ENCODE results near the gene FAM222A.
"Not testable (repeated sequence)": the region's sequence is repeated elsewhere in the genome, so short reads cannot be mapped to it uniquely, and the experiment has no call there.

FAM222A gene

DNA sequence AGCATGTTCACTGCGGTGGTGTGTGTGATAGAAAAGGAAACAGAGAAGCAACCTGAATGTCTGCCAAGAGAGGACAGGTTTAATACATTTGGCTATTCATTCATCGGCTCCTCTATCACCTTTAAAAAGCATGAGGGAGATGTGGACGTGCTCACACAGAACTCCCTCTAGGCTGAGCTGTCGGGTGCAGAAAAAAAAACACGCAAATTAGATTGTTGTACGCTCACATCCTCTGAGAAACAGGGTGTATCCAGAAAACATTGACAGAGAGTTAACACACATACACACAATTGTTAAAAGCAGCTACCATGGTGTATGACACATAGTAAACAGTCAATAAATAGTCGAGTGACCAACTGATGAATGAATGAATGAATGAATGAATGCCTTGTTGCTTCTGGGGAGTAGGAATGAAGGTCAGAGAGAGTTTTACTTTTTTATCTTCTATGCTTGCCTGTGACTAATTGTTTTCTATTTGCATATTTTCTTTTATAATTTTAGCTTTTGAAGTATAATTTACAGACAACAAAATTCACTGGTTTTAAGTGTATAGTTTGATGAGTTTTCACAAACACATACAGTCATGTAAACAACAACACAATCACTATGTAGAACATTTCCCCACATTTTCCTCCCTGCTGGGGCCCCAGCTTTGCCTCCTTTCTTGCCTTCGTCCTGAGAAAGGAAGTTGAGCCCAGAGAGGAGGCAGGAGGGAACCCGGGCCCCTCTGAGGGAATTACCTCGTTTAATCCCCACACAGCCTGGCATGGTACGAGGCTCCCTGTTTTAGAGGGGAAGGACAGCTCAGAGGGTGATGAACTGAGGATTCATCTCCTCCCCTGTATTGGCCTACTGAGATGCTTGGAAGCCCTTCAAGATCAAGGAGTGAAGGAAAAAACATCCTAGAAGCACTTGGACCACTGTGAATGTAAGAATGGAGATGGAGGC is 19.7 kb upstream of the FAM222A start:
- no peak for DNase-seq (ENCODE audit: low read depth in 2 of 2, low spot score in 1 of 2)

DNA sequence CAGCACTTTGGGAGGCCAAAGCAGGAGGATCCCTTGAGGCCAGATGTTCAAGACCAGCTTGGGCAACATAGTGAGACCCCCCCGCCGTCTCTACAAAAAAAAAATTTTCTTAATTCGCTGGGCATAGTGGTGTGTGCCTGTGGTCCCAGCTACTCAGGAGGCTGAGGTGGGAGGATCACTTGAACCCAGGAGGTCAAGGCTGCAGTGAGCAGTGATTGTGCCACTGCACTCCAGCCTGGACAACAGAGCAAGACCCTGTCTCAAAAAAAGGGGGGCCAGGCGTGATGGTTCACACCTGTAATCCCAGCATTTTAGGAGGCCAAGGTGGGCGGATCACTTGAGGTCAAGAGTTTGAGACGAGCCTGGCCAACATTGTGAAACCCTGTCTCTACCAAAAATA is 19.0 kb upstream of the FAM222A start:
- not testable (repeated sequence) for DNase-seq (ENCODE audit: low read depth in 2 of 2, low spot score in 1 of 2)

DNA sequence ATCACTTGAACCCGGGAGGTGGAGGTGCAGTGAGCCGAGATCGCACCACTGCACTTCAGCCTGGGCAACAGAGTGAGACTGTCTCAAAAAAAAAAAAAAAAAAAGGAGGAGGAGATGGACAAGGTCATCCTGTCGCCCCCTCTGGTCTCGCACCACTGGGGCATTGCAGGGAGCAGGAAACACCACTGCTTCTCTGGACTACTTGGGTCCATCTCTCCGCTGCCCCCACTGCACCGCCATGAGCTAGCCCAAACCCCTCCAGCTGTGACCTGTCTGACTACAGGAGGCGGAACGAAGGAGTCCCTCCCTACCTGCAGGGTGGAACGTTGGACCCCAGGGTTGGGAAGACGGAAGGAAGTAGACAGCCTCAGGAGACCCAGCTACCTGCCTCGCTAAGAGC is 18.2 kb upstream of the FAM222A start:
- no peak for DNase-seq (ENCODE audit: low read depth in 2 of 2, low spot score in 1 of 2)

DNA sequence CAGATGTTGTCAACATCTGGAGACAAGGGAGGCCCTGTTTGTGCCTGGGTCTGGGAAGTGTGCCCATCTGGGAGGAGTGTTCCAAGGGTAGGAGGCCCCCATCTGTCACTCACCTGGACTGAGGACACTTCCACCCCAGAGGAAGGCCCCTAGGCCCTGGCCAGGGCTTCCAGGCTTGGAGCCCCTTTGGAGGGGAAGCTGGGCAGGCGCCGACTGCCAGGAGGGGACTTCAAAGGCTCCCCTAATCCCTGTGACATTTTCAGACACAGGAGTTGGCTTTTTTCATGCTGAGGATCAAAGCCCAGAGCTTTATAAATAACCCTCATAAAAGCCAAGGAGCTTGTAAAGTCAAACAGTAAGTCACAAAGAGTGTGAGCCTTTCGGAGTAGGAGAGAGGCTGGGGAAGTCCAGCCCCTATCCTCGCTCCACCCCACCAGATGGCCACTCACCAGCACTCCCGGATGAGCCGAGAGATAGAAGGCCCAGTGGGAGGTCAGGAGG is 17.6 kb upstream of the FAM222A start:
- no peak for DNase-seq (ENCODE audit: low read depth in 2 of 2, low spot score in 1 of 2)

DNA sequence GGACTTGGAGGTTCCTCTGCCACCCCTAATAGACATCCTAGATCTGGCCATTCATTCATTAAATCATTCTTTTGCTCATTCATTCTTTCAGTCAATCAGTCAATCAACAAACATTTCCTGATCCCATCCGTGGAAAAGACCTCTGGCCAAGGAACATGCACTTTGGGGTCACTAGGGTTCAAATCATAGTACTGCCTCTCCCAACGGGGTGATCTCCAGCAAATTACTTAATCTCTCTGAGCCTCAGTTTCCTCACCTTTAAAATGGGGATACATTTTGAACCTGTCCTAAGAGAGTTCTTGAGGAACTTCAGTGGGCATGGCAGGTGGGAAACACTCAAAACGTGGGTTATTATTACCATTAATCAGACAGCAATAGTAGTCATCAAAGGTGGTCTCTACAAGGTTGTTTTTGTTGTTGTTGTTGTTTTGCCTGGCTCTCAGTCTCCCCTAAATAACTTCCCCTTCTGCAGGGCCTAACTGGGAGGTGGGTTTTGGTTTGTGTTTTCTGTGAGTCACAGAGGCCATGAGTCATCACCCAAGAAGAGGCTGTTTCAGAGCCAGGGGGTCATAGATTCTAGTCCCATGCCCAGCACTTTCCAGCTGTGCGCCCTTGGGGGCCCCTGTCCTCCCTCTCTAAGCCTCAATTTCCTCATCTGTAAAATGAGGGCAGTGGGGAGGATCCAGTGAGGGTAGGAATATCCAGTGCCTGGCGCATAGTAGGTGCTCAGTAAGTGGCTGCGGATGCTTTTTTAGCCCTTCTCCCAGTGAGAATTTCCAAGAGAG is 16.9 kb upstream of the FAM222A start:
- no peak for DNase-seq (ENCODE audit: low read depth in 2 of 2, low spot score in 1 of 2)

GRCh38 chr12:109697270-109697553 is 16.4 kb upstream of the FAM222A start:
- DNase-seq (ENCODE audit: low read depth in 2 of 2, low spot score in 1 of 2) = no peak

- no peak for DNase-seq (ENCODE audit: low read depth in 2 of 2, low spot score in 1 of 2)
Measured at GRCh38 chr12:109697877-109698468, 15.7 kb upstream of the FAM222A start.

DNA sequence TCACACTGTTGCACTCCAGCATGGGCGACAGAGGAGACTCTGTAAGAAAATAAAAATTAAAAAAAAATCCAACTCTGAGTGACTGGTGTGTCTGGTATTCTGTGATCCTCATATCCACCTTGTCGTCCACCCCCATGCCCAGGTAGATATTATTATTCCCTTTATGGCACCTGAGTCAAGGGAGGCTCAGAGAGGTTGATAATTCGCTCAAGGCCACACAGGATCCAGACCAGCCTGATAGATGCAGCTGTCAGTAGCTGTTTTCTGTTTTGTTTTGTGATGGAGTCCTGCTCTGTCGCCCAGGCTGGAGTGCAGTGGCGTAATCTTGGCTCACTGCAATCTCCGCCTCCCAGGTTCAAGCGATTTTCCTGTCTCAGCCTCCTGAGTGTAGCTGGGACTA is 14.8 kb upstream of the FAM222A start:
- no peak for DNase-seq (ENCODE audit: low read depth in 2 of 2, low spot score in 1 of 2)

DNA sequence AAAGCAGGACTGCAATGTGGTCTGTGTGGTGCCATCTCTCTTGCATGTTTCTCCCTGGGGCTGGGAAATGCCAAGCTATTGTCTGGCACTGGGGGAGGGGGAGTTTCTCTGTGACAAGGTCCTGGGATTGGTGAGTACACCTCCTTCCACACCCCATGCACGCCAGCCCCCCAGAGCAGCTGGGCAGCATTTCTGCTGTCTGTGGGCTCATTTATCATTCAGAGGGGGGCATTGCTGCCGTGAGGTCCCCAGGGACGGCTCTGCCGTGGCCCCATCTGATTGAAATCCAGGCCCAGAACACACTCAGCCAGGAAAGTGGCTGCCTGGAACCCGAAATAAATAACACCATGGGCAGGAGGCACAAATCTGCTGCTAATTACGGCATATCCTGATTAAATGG is 12.6 kb upstream of the FAM222A start:
- no peak for DNase-seq (ENCODE audit: low read depth in 2 of 2, low spot score in 1 of 2)

DNA sequence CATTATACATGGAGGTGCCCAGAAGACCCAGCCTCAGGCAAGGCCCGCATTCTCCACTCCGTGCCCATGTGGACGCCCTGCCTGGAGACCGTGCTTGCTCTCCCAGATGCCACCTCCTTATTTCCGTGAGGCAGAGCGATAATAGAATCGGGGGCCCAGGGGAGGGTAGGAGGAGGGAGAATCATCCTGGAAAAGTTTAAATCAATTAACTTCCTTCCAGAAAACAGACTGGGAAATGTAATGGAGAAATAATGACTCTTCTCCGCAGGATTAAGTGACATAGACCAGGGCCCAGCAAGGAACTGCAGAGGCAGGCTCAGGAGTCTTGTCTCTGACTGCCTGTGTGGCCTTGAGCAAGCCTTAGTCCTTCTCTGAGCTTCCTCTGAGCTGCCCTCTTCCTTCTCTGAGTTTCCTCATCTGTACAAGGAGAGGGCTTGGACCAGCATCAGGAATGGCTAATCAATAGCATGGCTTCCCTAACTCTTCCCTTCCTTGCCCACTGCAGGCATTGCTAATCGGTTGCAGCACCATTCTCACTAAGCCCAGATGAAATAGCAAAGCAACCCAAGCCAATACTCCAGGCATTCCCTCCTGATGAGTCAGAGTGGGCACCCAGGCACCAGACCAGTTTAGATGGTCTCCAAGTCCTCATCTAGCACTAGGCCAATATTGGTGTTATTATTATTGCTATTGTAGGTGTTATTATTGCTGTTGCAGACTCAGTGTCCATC is 11.3 kb upstream of the FAM222A start:
- no peak for DNase-seq (ENCODE audit: low read depth in 2 of 2, low spot score in 1 of 2)

DNA sequence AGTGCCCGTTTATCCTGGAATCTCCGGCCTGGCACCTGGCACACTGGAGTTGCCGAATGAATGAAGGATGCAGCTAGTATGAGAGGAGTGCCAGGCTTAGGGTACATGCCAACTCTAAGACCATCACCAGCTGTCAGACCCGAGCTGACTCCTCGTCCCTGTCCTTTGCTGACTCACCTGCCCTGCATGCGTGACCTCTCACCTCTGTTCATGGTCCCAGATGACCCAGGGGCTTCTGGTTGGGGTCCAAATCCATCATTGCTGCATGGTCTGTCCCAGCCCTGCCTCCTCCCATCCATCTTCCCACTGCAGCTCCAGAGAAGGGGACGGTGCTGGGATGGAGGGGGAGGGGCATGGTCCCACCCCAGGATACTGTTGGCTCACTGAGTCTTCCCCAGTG is 9.9 kb upstream of the FAM222A start:
- DNase-seq (ENCODE audit: low read depth in 2 of 2, low spot score in 1 of 2) = no peak

DNA sequence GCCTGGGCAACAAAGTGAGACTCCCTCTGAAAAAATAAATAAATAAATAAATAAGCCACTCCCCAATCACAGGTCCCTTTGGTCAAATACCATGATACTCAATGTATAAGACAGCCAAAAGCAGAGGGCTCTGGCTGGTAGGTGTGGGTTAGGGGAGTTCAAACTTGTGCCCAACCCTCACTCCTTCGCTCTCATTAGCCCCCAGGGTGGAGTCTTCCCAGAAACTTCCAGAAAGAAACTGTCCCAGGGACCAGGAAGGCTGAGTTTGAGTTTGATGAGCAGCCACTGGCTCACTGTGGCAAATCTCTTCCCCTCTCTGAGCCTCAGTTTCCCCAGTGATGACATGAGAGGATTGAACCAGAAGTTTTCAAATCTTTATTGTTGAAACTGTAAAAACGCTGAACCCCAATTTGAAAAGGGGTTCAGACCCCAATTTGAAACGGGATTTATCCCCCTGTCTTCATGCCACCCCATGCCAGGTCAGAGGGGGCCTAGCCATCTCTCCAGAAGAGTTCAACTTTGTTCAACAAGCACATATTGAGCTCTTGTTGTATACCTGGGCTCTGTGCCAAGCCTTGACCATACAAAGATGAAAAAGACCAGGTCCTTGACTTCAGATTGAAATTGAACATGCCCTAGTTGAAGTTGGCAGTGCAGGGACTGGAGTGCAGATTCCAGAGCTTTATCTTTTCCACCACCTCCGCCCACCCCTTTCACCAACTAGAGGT is 9.1 kb upstream of the FAM222A start:
- no peak for DNase-seq (ENCODE audit: low read depth in 2 of 2, low spot score in 1 of 2)

GRCh38 chr12:109705291-109705690 is 8.3 kb upstream of the FAM222A start:
- no peak for DNase-seq (ENCODE audit: low read depth in 2 of 2, low spot score in 1 of 2)

DNA sequence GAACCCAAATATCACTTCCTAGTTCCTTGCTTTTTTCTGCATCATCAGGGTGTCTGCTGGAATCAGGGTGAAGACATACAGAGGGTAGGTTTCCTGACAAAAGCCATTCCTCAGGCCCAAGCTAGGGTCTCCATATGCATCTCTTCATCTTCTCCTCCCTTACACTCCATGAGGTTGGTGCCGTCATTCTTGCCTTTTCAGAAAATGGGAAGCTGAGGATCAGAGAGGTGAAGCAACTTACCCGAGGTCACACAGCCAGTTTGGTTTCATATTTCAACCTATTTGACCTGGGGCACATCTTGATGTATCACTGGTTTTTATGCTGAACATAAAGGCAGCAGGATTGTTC is 7.3 kb upstream of the FAM222A start:
- no peak for DNase-seq (ENCODE audit: low read depth in 2 of 2, low spot score in 1 of 2)

GRCh38 chr12:109706747-109707469 is 6.7 kb upstream of the FAM222A start:
- DNase-seq (ENCODE audit: low read depth in 2 of 2, low spot score in 1 of 2) = no peak

DNA sequence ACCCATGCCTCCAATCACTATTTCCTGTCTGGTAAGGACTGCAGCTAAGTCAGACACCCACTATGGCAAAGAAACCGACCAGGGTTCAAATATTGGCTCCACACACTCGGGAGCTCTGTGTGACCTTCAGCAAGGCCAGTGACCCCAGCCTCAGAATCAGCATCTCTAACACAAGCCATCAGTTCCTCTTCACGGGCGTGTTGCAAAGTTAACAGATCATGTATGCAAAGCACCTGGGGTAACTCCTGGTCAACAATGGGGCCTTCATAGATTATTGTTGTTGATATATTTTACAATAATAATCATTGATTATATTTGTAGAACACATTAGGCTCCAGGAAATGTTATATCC is 6.2 kb upstream of the FAM222A start:
- no peak for DNase-seq (ENCODE audit: low read depth in 2 of 2, low spot score in 1 of 2)

DNA sequence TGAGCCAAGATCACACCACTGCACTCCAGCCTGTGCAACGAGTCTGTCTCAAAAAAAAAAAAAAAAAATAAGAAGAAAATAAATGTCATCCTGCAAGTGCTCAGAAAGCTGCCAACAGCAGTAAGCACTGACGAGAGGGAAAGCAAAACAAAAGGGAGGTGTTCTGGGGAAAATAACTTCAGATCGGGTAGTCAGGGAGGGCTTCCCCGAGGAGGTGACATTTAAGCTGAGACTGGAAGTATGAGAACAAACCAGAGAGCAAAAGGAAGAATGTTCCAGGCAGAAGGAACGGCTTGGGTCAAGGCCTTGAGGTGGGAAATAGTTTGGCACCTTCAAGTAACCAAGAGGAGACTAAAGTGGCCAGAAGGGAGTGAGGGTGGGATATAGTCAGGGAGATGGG is 4.7 kb upstream of the FAM222A start:
- DNase-seq (ENCODE audit: low read depth in 2 of 2, low spot score in 1 of 2) = no peak

DNA sequence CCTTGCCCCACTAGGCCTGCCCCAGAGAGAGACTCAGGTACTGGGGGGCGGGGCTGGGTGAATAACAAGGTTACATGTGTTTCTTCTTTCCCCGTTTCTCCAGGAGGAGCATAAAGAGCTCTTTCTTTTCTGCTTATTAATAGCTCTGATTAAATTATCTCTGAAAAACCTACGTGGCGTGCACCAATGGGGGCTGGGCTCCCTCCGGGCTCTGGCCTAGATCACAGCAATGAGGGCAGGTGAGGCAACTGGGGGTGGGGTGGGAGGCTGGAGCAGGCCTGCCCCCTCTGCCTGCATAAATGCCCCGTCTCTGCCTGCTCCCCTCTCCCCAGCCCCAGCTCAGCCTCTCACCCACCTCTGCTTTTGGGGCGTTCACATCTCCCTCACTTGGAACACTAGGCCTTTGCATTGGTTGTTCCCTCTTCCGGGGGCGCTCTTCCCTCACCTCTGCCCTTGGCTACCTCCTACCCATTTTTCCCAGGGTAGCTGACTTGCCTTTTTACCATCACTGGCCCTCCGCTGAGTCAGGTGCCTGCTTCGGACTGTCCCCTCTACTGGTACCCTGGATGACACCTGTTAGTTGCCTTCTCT is 4.1 kb upstream of the FAM222A start:
- no peak for DNase-seq (ENCODE audit: low read depth in 2 of 2, low spot score in 1 of 2)

- no peak for DNase-seq (ENCODE audit: low read depth in 2 of 2, low spot score in 1 of 2)
Measured at GRCh38 chr12:109710205-109710746, 3.3 kb upstream of the FAM222A start.

Measured in stimulated activated CD8-positive, alpha-beta memory T cell treated with anti-CD3 and anti-CD28 coated beads, Interleukin-4, amount 100 ng/mL, for 1 hour (primary cell).